NT2/D1 (cell line): Measurements from ENCODE around the gene SLC10A4.

ENCODE experiments used
- SUZ12 ChIP-seq: IDR thresholded peaks from 2 replicates; pipeline ENCODE4 v1.6.1; 2011; ENCODE audit not compliant: insufficient read length, insufficient read depth; ENCODE audit errors: extremely low read depth
- YY1 ChIP-seq: IDR thresholded peaks from 2 replicates; pipeline ENCODE4 v1.6.1; 2011; ENCODE audit not compliant: insufficient read length, insufficient read depth
- ZNF274 ChIP-seq: IDR thresholded peaks from 2 replicates; pipeline ENCODE4 v1.6.1; 2011; ENCODE audit warnings: mild to moderate bottlenecking, low read depth, low read length

DNA sequence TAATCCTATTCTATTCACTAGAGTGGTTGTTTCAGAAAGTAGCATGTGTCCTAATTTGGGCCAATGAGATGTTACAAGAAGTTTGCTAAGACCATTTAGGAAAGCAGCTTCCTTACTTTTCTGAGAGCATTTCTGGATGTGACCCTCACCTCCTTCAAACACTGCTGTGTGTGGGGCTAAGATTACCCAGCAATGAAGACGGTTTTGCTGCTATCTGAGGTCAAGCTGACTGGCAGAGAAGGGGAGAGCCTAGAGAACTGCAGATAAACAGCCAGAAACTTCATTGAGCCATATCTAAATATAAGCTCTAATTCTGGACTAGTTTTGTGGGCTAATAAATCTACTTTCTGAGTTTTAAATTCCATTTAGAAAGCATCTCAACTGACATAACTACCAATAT, 43.3 kb downstream of the SLC10A4 start:
- TF ChIP-seq YY1 (no peak), ZNF274 (no peak), SUZ12 (no peak)
